ENCODE measurements around the gene PDZRN4.
"Not testable (repeated sequence)": the region's sequence is repeated elsewhere in the genome, so short reads cannot be mapped to it uniquely, and the experiment has no call there.

PDZRN4 gene

DNA sequence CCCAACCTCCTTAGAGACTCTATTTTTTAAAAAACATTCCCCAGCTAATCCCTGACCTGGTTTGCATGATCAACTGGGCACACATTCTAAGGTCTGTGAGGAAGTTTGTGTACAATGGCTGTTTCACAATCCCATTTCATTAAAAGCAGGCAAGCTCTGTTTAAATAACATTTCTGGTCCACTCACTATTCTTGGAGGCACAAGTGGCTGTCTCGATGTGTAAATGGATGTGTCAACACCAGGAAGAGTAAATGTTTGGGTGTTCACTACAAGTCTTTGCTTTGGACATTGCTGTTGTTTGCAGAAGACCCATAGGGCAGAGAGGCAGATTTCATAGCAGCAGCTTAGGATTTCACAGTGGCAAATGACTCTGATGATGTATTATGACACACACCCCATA, 98.3 kb downstream of the PDZRN4 start:
- DNase-seq (ENCODE audit: low spot score) = no peak

GRCh38 chr12:41287500-41288141, 99.5 kb downstream of the PDZRN4 start:
- DNase-seq (ENCODE audit: low spot score) = no peak

GRCh38 chr12:41288142-41288811, 100.2 kb downstream of the PDZRN4 start:
- DNase-seq (ENCODE audit: low spot score) = no peak

- DNase-seq (ENCODE audit: low spot score) = no peak
Observed at GRCh38 chr12:41289501-41289900, 101.4 kb downstream of the PDZRN4 start.

DNA sequence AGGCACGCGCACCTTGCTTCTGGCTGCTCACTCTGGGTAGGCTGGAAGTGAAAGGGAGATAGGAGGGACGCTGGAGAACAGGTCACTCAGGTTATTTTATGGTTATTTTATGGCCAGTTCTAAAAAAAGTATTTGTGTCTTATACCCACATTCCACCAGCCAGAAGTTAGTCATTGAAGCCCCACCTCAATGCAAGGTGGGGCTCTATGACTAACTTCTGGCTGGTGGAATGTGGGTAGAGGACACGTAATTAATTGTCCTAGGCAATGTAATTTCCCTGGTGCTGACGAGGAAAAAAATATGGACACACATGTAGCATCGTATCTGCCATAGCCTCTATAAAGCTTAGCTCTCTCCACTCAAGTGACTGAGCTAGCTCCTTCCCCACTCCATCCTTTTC, 104.9 kb downstream of the PDZRN4 start:
- DNase-seq (ENCODE audit: low spot score) = no peak

- no peak for DNase-seq (ENCODE audit: low spot score)
Observed at GRCh38 chr12:41293461-41293860, 105.3 kb downstream of the PDZRN4 start.

- DNase-seq (ENCODE audit: low spot score) = no peak
Observed at GRCh38 chr12:41302979-41303403, 114.9 kb downstream of the PDZRN4 start.

- no peak for DNase-seq (ENCODE audit: low spot score)
Observed at GRCh38 chr12:41304526-41304925, 116.4 kb downstream of the PDZRN4 start.

GRCh38 chr12:41310367-41310766, 122.2 kb downstream of the PDZRN4 start:
- no peak for DNase-seq (ENCODE audit: low spot score)

- DNase-seq (ENCODE audit: low spot score) = no peak
Observed at GRCh38 chr12:41311883-41312282, 123.8 kb downstream of the PDZRN4 start.

GRCh38 chr12:41312451-41312850, 124.3 kb downstream of the PDZRN4 start:
- DNase-seq (ENCODE audit: low spot score) = not testable (repeated sequence)

DNA sequence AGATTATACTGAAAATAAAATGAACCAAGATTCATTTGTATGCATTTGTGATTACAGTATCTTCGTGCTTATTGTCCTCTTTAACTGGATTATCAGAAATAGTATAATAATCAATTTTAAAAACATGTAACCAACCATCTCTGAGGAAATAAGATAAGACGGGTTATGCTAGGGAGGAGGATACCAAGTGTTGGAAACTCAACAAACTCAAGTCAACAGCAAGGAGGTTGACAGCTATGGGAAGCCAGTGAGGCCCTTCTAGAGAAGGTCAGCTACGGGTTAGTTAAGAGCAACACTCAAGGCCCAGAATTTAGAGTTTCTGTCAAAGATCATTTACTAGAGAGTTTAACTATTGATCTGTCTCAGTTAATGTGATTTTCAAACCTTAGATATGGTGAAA, 137.2 kb downstream of the PDZRN4 start:
- no peak for DNase-seq (ENCODE audit: low spot score)

- no peak for DNase-seq (ENCODE audit: low spot score)
Observed at GRCh38 chr12:41327096-41327895, 139.2 kb downstream of the PDZRN4 start.

DNA sequence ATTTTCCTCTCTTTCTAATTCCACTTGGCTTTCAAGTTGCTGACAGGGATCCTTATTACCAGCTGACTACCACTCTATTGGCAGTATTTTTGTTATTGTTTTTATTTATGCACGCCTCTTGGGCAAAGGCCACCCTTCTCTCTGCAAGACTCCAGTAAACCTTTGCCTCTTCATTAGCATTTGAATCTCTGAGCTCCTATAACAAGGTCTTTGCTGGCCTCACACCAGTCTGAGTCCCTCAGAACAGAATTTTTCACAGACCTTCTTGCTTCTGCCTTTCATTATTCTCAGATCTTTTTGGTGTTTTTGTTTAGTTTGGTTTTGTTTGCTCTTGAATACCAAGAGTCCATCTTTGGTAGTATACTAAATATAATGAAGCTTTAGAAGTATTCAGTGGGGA, 145.9 kb downstream of the PDZRN4 start:
- DNase-seq (ENCODE audit: low spot score) = no peak

GRCh38 chr12:41334390-41334789, 146.3 kb downstream of the PDZRN4 start:
- DNase-seq (ENCODE audit: low spot score) = no peak

- DNase-seq (ENCODE audit: low spot score) = no peak
Observed at GRCh38 chr12:41336041-41336549, 148.0 kb downstream of the PDZRN4 start.

GRCh38 chr12:41339784-41340183, 151.7 kb downstream of the PDZRN4 start:
- DNase-seq (ENCODE audit: low spot score) = no peak

- no peak for DNase-seq (ENCODE audit: low spot score)
Observed at GRCh38 chr12:41344776-41345470, 156.8 kb downstream of the PDZRN4 start.

DNA sequence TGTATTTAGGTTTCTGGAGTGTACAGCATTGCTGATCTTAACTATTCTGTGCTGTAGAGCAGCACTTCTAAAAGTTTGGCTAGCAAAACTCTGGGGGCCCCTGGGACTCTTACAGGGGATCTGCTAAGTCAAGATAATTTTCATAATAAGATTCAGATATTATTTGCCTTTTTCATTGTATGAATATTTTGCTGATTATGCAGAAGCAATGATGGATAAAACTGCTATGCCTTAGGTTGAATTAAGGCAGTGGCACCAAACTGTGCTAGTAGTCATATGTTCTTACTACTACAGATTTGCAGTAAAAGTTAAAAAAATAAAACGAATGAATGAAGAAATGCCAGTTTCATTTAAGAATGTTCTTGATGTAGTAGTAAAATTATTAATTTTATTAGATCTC, 160.1 kb downstream of the PDZRN4 start:
- DNase-seq (ENCODE audit: low spot score) = no peak

DNA sequence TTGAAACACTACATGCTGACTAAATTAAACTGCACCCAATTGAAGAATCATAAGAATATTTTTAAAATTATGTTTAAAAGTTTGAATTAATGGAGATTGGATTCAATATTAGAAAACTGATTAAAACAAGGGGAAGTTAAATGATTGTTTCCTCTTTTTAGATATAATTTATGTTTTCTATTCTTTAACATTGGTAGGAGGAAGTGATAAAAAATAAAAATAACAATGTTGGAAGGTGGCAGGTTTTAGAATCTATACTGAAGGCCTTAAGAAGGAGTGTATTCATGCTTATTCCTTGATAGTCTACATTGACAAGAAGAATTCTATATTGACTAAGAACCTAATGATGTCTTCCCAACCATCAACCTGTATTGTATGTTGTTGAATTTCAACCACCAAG, 168.1 kb downstream of the PDZRN4 start:
- DNase-seq (ENCODE audit: low spot score) = no peak

DNA sequence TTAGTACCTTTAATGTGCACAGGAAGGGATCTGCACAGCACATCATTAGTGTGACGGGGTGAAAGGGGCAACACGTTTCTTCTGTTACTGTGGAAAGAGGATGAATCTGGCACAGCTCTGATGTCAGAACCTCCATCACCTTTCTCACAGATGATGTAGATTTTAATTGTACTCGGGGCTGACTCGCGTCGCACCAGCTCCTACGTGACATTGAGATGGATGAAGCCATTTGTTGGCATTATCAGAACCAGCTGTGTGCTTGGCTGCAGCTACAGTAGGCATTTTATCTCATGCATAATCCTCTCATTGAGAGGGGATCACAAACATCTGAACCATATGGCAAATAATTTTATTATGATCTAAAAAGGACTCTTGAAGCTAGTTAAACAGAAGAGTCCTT, 173.6 kb downstream of the PDZRN4 start:
- DNase-seq (ENCODE audit: low spot score) = no peak

DNA sequence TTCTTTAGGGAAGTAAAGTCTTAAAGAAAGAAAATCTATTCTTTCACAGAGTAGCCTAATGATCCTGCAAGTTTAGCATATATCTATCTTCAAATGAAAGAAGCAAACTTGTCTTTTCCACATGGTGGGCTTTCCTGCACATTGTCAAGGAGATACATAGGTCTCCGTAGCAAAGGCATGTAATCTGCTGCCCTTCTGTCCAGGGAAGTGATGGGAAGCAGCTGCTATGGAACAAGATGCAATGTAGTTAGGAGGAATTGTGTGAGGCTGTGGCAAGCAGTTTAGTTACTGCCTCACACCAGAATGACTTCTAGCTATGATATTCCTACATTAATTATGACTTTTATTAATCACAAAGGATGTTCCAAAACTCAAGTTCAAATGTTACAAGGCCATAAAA, 174.4 kb downstream of the PDZRN4 start:
- DNase-seq (ENCODE audit: low spot score) = no peak
